GM12874 (cell line): Measurements from ENCODE around the gene ERBB4.

ENCODE experiments used
- CTCF ChIP-seq: IDR thresholded peaks from 2 replicates; pipeline ENCODE4 v1.5.1; 2011; ENCODE audit warnings: low read depth, mild to moderate bottlenecking, control low read depth, low read length, moderate library complexity; ENCODE audit not compliant: insufficient read depth

Gene ERBB4

DNA sequence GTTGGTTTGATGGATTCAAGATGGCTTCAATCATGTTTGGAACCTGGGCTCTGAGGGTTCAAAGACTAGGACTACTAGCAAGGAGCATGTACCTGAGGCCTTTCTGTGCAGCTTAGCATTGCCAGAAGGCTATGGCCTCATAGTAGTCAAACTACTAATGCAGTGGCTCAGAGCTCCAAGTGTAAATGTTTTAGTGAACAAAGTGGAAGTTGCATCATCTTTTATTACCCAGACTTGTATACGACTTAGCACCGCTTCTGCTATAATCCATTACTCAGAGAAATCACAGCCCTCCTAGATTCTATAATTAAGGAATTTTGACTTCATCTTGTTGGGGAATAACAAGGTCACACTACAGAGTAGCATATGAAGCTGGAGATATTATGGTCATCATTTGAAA lies 210.5 kb downstream of the ERBB4 start:
- TF ChIP-seq CTCF, result no peak

GRCh38 chr2:212327171-212327809 lies 211.3 kb downstream of the ERBB4 start:
- TF ChIP-seq CTCF, result no peak

DNA sequence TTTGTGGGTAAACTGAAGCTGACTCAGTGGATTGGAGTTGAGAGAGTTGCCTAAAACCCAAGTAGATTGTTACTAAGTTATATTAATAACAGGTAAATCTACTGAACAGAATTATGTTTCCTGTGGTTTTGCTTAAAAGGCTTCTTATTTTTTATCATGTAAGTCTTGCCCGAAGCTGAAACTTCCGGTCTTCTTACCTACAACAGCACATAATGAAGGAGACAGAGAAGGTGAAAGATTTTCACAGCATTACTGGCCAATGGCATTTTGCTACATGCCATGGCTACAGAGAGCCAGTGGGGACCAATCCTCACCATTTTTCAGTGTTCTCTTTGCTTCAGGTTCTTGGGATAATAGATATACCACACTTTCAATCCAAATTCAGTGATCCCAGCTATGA lies 220.0 kb downstream of the ERBB4 start:
- no peak for TF ChIP-seq CTCF

- no peak for TF ChIP-seq CTCF
Observed at GRCh38 chr2:212314680-212315079, 223.9 kb downstream of the ERBB4 start.

- no peak for TF ChIP-seq CTCF
Observed at GRCh38 chr2:212311807-212312404, 226.7 kb downstream of the ERBB4 start.

DNA sequence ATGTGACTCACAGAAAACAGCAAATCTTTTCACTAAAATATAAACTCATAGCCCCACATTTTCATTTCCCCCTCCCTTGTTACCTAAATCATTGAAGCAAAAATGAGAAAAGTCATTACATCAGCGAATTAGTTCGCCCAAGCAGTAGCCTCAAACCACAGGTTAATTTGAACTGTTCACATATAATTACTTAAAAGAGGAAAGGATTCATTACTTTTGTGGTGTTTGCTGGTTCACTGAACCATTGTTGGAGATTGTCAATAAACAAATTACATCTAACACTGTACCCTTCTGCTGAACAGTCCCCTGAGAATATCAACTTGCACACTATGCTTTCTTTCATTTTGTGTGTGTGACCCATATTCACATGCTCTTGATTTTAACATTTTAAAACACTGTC lies 238.7 kb downstream of the ERBB4 start:
- no peak for TF ChIP-seq CTCF

DNA sequence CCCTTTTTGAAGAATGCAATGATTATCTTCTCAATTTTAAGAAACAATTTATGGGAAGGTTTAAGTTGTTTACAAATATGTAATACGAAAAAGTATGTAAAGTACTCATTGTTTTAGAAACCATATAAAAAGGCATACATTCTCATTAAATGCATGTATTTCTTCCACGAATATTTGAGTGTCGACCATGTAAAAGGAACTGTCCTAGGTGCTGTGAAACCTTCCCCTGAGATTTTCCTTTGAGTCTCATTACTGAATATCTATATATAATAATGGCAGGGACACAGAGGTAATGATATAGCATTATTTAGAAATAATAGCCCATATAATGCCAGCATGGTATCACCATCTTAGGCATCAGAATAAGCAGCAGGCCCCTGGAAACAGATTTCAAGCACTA lies 239.3 kb downstream of the ERBB4 start:
- no peak for TF ChIP-seq CTCF
